Heart left ventricle (tissue), 16 donors: Measurements from ENCODE around the gene CLN3. TPM values are rescaled to one million over a fixed set of nuclear protein-coding genes. Genes with fewer than 3 reads are reported as not detected.
A peak's percentile ranks its signal among the peaks of the same experiment; 100 is the strongest.

ENCODE experiments used
- ATAC-seq, 4 donors: fragments of 200-7000 bp; cut with Tn5 transposase; one replicate each; pipeline ENCODE4 v1.9.1; 2020 to 2022; ENCODE audit warnings: moderate library complexity in 4 of 4, mild to moderate bottlenecking in 3 of 4, moderate number of reproducible peaks in 1 of 4
- DNase-seq, 5 donors: peaks; one replicate each; pipeline ENCODE4 v3.0.0-alpha.2; 2020
- H3K27ac ChIP-seq, 12 donors: fragments of 200-600 bp; sonication (generic) in 4 of 12; one replicate each; pipeline versions ENCODE4 v1.5.0 to v1.8.0; 2016 to 2022; ENCODE audit warnings: mild to moderate bottlenecking in 2 of 12
- H3K27me3 ChIP-seq, 9 donors: fragments of 200-600 bp; sonication (generic) in 2 of 9; one replicate each; pipeline versions ENCODE4 v1.5.1 to v1.8.0; 2016 to 2022; ENCODE audit warnings: mild to moderate bottlenecking in 3 of 9
- H3K36me3 ChIP-seq, 9 donors: fragments of 200-600 bp; sonication (generic) in 2 of 9; one replicate each; pipeline versions ENCODE4 v1.5.0 to v1.8.0; 2018 to 2022; ENCODE audit warnings: mild to moderate bottlenecking in 2 of 9
- H3K4me1 ChIP-seq, 12 donors: fragments of 200-600 bp; sonication (generic) in 4 of 12; one replicate each; pipeline versions ENCODE4 v1.5.0 to v1.8.0; 2016 to 2022; ENCODE audit warnings: mild to moderate bottlenecking in 3 of 12
- H3K4me3 ChIP-seq, 12 donors: fragments of 200-600 bp; sonication (generic) in 4 of 12; one replicate each; pipeline versions ENCODE4 v1.5.0 to v1.8.0; 2017 to 2022; ENCODE audit warnings: mild to moderate bottlenecking in 9 of 12, moderate library complexity in 4 of 12
- H3K9me3 ChIP-seq, 12 donors: fragments of 200-600 bp; sonication (generic) in 4 of 12; one replicate each; pipeline versions ENCODE4 v1.5.0 to v1.8.0; 2016 to 2022; ENCODE audit warnings: mild to moderate bottlenecking in 1 of 12
- CTCF ChIP-seq, 12 donors: fragments of 200-600 bp; sonication (generic) in 4 of 12; IDR thresholded peaks; one replicate each; pipeline versions ENCODE4 v1.5.0 to v1.8.0; 2018 to 2022; ENCODE audit warnings: antibody characterized with exemption in 12 of 12, mild to moderate bottlenecking in 5 of 12
- POLR2A ChIP-seq, 2 donors: fragments of 450-650 bp; IDR thresholded peaks; one replicate each; pipeline ENCODE4 v1.6.1; 2017; ENCODE audit warnings: antibody characterized with exemption in 2 of 2, mild to moderate bottlenecking in 2 of 2, moderate library complexity in 2 of 2
- WGBS, 4 donors: extraction: QIAGEN DNeasy Blood & Tissue Kit in 2 of 4; methylation state at CpG; one replicate each; pipeline versions ENCODE4 v1.1.5 to v1.1.7; 2013 to 2018; 5-methylcytosine and 5-hydroxymethylcytosine counted together
- intact Hi-C, 10 donors: fragments of 100-400 bp; cut with DNase I; formaldehyde crosslinking; loops; one replicate each; pipeline versions ENCODE4 v1.11.1 to v1.14.2; 2022
- polyA plus RNA-seq, 2 donors: library from polyadenylated mRNA; stranded (reverse); fragments of 200-250 nt; gene quantifications; one replicate each; pipeline ENCODE4 v1.2.3, GENCODE V29; 2013
- total RNA-seq, 9 donors: library from RNA; depleted of rRNA in 2 of 9; stranded (reverse); fragments of >200 nt in 2 of 9; fragmentation: NEBNext Ultra II Directional in 3 of 9; extraction: Animal tissue kit (Norgen Biotek cat#: 25700) in 3 of 9; gene quantifications; one replicate each; pipeline versions ENCODE4 v1.1.0 to v1.2.4, GENCODE V29; 2016 to 2023
- donor health status: ischemic (EF 13 %, LVEDD 7.1; RV severe dilation, severe dysfunction).
- donor health status: healthy with polysubstance abuse.
- donor health status: DM: no; HTN: yes; CAD: no.
- donor health status: DM: no; HTN: no; CAD: no.
- donor health status: ischemic (EF 25% LVEDD 6.9; RV normal size, moderate dysfunction).
- donor health status: ischemic (EF 25% LVEDD 5.7; RV mildly dilated, moderate dysfunction).
- donor health status: healthy.
- donor health status: DM: yes; HTN: yes; CAD: no.
- donor health status: ischemic (EF 35%, LVEDD 5.7; RV mildly dilated, moderate dysfunction).
- donor health status: nonischemic (EF 11% LVEDD 7.7; RV severe dilation, severe dysfunction).
- donor health status: DM: yes; HTN: yes; CAD: no.
- donor health status: PGD.
- donor health status: ischemic (EF 29% LVEDD 5.4; RV normal size, mild dysfunction).
- donor health status: nonischemic (EF 23%, LVEDD 6.1; RV moderate dilation, normal function).

CLN3 gene
- total and polyA plus RNA-seq, 11 donors: 8.8 to 23.9 (median 14.2) TPM

- peaks cover 0 to 21% (median 3%) of the 10 kb centered on the region in 9 donors for H3K36me3 ChIP-seq
- intact Hi-C loops: no loop called here
- WGBS, 4 donors: 89 to 93% (median 90%) methylated on average over 5 of the region's 5 CpGs
- H3K4me3 ChIP-seq: no peak overlapping the region
- ATAC-seq (no peak), DNase-seq (no peak)
- no peaks in the 10 kb centered on the region for H3K9me3 ChIP-seq
- H3K27me3 ChIP-seq: no peaks in the 10 kb centered on the region
- TF ChIP-seq CTCF (IDR thresholded peaks at IDR 0.05) (no peak), POLR2A (IDR thresholded peaks at IDR 0.05) (no peak)
- peaks cover 0 to 46% (median 20%) of the 10 kb centered on the region in 12 donors for H3K4me1 ChIP-seq
- peak overlapping the region in 8 of 12 donors; percentile 25 to 74 (median 60) for H3K27ac ChIP-seq
Measured at GRCh38 chr16:28532940-28533647, 41.2 kb upstream of the CLN3 start.

DNA sequence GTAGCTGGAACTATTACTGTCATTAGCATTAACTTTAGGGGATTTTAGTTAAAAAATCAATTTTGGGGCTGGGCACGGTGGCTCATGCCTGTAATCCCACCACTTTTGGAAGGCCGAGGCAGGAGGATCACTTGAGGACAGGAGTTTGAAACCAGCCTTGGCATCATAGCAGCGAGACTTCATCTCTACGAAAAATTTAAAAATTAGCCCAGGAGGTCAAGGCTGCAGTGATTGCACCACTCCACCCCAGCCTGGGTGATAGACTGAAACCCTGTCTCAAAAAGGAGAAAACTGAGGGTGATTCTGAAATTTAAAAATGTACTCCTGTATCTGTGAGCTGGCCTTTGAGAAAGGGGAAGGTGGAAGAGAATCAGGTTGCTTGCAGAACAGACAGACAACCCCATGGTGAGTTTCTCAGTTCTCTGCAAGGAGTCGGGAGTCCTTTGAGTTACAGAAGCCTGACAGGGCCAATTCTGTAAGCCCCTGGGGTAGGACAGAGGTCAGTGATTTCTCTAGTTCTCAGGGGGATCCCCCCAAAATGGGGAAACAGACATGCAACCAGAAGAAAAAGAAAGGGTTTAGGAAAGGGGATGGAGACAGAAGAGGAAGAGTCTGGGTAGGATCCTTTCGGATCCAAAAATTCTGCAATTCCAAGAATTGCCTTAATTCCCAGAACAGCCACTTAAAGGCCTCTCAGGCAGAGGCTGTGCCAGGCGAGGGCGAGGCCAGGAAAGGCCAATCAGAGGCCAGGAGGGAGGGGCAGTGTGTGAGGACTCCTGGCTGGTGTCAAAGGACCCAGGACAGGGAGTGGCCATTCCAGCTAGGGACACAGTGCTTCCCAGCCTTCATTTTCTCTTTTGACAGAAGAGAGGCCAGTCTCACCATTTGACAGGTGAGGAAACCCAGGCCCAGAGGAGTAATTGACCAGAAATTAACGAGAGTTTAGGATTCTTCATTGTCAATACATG, 40.2 kb upstream of the CLN3 start:
- H3K4me1 ChIP-seq: peaks cover 0 to 45% (median 13%) of the 10 kb centered on the region in 12 donors

DNA sequence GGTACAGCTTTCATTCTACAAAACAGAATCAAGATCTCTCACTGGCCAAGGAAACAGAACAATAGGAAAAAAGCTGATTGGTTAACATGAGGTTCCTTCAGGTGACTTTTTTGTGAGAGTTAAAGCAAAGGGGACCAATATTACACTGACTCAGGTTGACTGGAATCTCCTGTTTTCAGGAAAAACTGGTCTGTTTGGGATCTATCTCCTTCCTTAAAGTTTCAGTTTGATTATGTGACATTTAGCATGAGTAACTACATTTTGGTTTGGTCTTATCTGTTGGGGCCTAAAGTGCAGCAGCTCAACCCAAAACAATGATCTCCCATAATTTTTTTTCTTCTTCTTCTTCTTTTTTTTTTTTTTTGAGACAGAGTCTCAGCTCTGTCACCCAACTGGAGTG, 37.2 kb upstream of the CLN3 start:
- TF ChIP-seq POLR2A (IDR thresholded peaks at IDR 0.05) (no peak), CTCF (IDR thresholded peaks at IDR 0.05) (no peak)
- no peaks in the 10 kb centered on the region for H3K27me3 ChIP-seq
- no peak for ATAC-seq
- H3K4me3 ChIP-seq: no peak overlapping the region
- no peak overlapping the region for H3K27ac ChIP-seq
- H3K36me3 ChIP-seq: no peaks in the 10 kb centered on the region
- H3K4me1 ChIP-seq: peaks cover 0 to 34% (median 10%) of the 10 kb centered on the region in 12 donors
- H3K9me3 ChIP-seq: no peaks in the 10 kb centered on the region
- no peak for DNase-seq
- intact Hi-C loops: no loop called here

More for the DNA sequence above, 40.2 kb upstream of the CLN3 start:
- H3K9me3 ChIP-seq: no peaks in the 10 kb centered on the region
- no peak overlapping the region for H3K4me3 ChIP-seq
- 62 to 65% (median 64%) methylated on average over 9 of the region's 9 CpGs for WGBS, 4 donors
- no peaks in the 10 kb centered on the region for H3K27me3 ChIP-seq
- intact Hi-C loops: no loop called here
- DNase-seq: peak; percentile 62 to 90 (median 85)
- H3K27ac ChIP-seq: peak overlapping the region in 11 of 12 donors; percentile 2 to 74 (median 47)
- peaks cover 0 to 13% (median 3%) of the 10 kb centered on the region in 9 donors for H3K36me3 ChIP-seq
- peak; percentile 92 to 98 (median 97) for ATAC-seq
- peak in 1 of 2 donors; percentile 45 for TF ChIP-seq POLR2A (IDR thresholded peaks at IDR 0.05)
- TF ChIP-seq CTCF (IDR thresholded peaks at IDR 0.05): no peak

- Histone ChIP-seq H3K27me3 (no peaks in the 10 kb centered on the region), H3K4me1 (peaks cover 0 to 33% (median 12%) of the 10 kb centered on the region in 12 donors), H3K36me3 (no peaks in the 10 kb centered on the region), H3K27ac (no peak overlapping the region), H3K9me3 (no peaks in the 10 kb centered on the region), H3K4me3 (no peak overlapping the region)
- TF ChIP-seq POLR2A (IDR thresholded peaks at IDR 0.05): no peak
- no peak for TF ChIP-seq CTCF (IDR thresholded peaks at IDR 0.05)
- WGBS, 4 donors: 55 to 74% (median 65%) methylated on average over 5 of the region's 5 CpGs
- intact Hi-C loops: no loop called here
- ATAC-seq (no peak), DNase-seq (no peak)
Measured at GRCh38 chr16:28528463-28528867, 36.6 kb upstream of the CLN3 start.
